Activated naive CD8-positive, alpha-beta T cell (primary cell): Measurements from ENCODE around the gene MDFI.

Source experiments
- H3K27ac Mint-ChIP-seq: one replicate; pipeline ENCODE4 v1.8.0; 2021; ENCODE audit warnings: mixed read lengths
- H3K27me3 Mint-ChIP-seq: one replicate; pipeline ENCODE4 v1.8.0; 2021; ENCODE audit warnings: mixed read lengths
- H3K36me3 Mint-ChIP-seq: one replicate; pipeline ENCODE4 v1.8.0; 2021; ENCODE audit warnings: mixed read lengths
- H3K4me1 Mint-ChIP-seq: one replicate; pipeline ENCODE4 v1.8.0; 2021; ENCODE audit warnings: low read depth, mixed read lengths
- H3K4me3 Mint-ChIP-seq: one replicate; pipeline ENCODE4 v1.8.0; 2021; ENCODE audit warnings: mild to moderate bottlenecking, mixed read lengths
- H3K9me3 Mint-ChIP-seq: one replicate; pipeline ENCODE4 v1.8.0; 2021; ENCODE audit warnings: low read depth, mixed read lengths

MDFI gene

GRCh38 chr6:41635365-41635764 is 2.9 kb upstream of the MDFI start:
- no peak overlapping the region for H3K27ac Mint-ChIP-seq
- peaks cover 16% of the 10 kb centered on the region for H3K4me1 Mint-ChIP-seq
- H3K36me3 Mint-ChIP-seq: no peaks in the 10 kb centered on the region
- no peak overlapping the region for H3K4me3 Mint-ChIP-seq
- H3K9me3 Mint-ChIP-seq: no peaks in the 10 kb centered on the region
- H3K27me3 Mint-ChIP-seq: peaks cover 17% of the 10 kb centered on the region

GRCh38 chr6:41636833-41637193 is 1.5 kb upstream of the MDFI start:
- Mint-ChIP-seq H3K9me3 (no peaks in the 10 kb centered on the region), H3K4me3 (peak overlapping the region; percentile 61), H3K36me3 (no peaks in the 10 kb centered on the region), H3K27me3 (peaks cover 21% of the 10 kb centered on the region), H3K27ac (no peak overlapping the region), H3K4me1 (peaks cover 16% of the 10 kb centered on the region)

GRCh38 chr6:41637194-41638001 is 870 bp upstream of the MDFI start:
- Mint-ChIP-seq H3K27ac (no peak overlapping the region), H3K9me3 (no peaks in the 10 kb centered on the region), H3K4me1 (peaks cover 16% of the 10 kb centered on the region), H3K36me3 (no peaks in the 10 kb centered on the region), H3K27me3 (peaks cover 21% of the 10 kb centered on the region), H3K4me3 (peak overlapping the region; percentile 83)

- no peaks in the 10 kb centered on the region for H3K36me3 Mint-ChIP-seq
- peaks cover 21% of the 10 kb centered on the region for H3K27me3 Mint-ChIP-seq
- H3K9me3 Mint-ChIP-seq: no peaks in the 10 kb centered on the region
- peaks cover 16% of the 10 kb centered on the region for H3K4me1 Mint-ChIP-seq
- H3K27ac Mint-ChIP-seq: no peak overlapping the region
- peak overlapping the region; percentile 73 for H3K4me3 Mint-ChIP-seq
Measured at GRCh38 chr6:41638935-41639808, 904 bp downstream of the MDFI start.

GRCh38 chr6:41639809-41640371 is 1.6 kb downstream of the MDFI start:
- H3K4me3 Mint-ChIP-seq: peak overlapping the region; percentile 73
- peaks cover 16% of the 10 kb centered on the region for H3K4me1 Mint-ChIP-seq
- no peaks in the 10 kb centered on the region for H3K36me3 Mint-ChIP-seq
- peaks cover 21% of the 10 kb centered on the region for H3K27me3 Mint-ChIP-seq
- H3K27ac Mint-ChIP-seq: no peak overlapping the region
- H3K9me3 Mint-ChIP-seq: no peaks in the 10 kb centered on the region

GRCh38 chr6:41640426-41640825 is 2.2 kb downstream of the MDFI start:
- H3K9me3 Mint-ChIP-seq: no peaks in the 10 kb centered on the region
- no peaks in the 10 kb centered on the region for H3K36me3 Mint-ChIP-seq
- H3K4me1 Mint-ChIP-seq: peaks cover 16% of the 10 kb centered on the region
- H3K27ac Mint-ChIP-seq: no peak overlapping the region
- H3K27me3 Mint-ChIP-seq: peaks cover 21% of the 10 kb centered on the region
- H3K4me3 Mint-ChIP-seq: no peak overlapping the region

GRCh38 chr6:41641352-41641925 is 3.2 kb downstream of the MDFI start:
- Mint-ChIP-seq H3K9me3 (no peaks in the 10 kb centered on the region), H3K27me3 (peaks cover 22% of the 10 kb centered on the region), H3K27ac (no peak overlapping the region), H3K4me1 (peaks cover 16% of the 10 kb centered on the region), H3K36me3 (no peaks in the 10 kb centered on the region), H3K4me3 (no peak overlapping the region)

GRCh38 chr6:41642090-41642959 is 4.1 kb downstream of the MDFI start:
- peaks cover 19% of the 10 kb centered on the region for H3K27me3 Mint-ChIP-seq
- no peak overlapping the region for H3K27ac Mint-ChIP-seq
- no peak overlapping the region for H3K4me3 Mint-ChIP-seq
- H3K4me1 Mint-ChIP-seq: peaks cover 13% of the 10 kb centered on the region
- H3K9me3 Mint-ChIP-seq: no peaks in the 10 kb centered on the region
- H3K36me3 Mint-ChIP-seq: no peaks in the 10 kb centered on the region

- H3K27me3 Mint-ChIP-seq: peaks cover 14% of the 10 kb centered on the region
- H3K36me3 Mint-ChIP-seq: no peaks in the 10 kb centered on the region
Measured at GRCh38 chr6:41642960-41643898, 5.0 kb downstream of the MDFI start.

GRCh38 chr6:41643899-41644269 is 5.6 kb downstream of the MDFI start:
- Mint-ChIP-seq H3K36me3 (no peaks in the 10 kb centered on the region), H3K27me3 (peaks cover 14% of the 10 kb centered on the region)

More at GRCh38 chr6:41642960-41643898, 5.0 kb downstream of the MDFI start:
- Mint-ChIP-seq H3K4me1 (peaks cover 8% of the 10 kb centered on the region), H3K27ac (no peak overlapping the region), H3K4me3 (no peak overlapping the region), H3K9me3 (no peaks in the 10 kb centered on the region)

GRCh38 chr6:41644297-41644879 is 6.1 kb downstream of the MDFI start:
- peaks cover 14% of the 10 kb centered on the region for H3K27me3 Mint-ChIP-seq
- no peak overlapping the region for H3K27ac Mint-ChIP-seq
- no peak overlapping the region for H3K4me3 Mint-ChIP-seq
- no peaks in the 10 kb centered on the region for H3K9me3 Mint-ChIP-seq
- no peaks in the 10 kb centered on the region for H3K36me3 Mint-ChIP-seq
- H3K4me1 Mint-ChIP-seq: peaks cover 4% of the 10 kb centered on the region

More at GRCh38 chr6:41643899-41644269, 5.6 kb downstream of the MDFI start:
- no peak overlapping the region for H3K4me3 Mint-ChIP-seq
- no peaks in the 10 kb centered on the region for H3K9me3 Mint-ChIP-seq
- H3K27ac Mint-ChIP-seq: no peak overlapping the region
- H3K4me1 Mint-ChIP-seq: peaks cover 7% of the 10 kb centered on the region

- H3K4me1 Mint-ChIP-seq: no peaks in the 10 kb centered on the region
- H3K27me3 Mint-ChIP-seq: peaks cover 10% of the 10 kb centered on the region
- no peaks in the 10 kb centered on the region for H3K36me3 Mint-ChIP-seq
- no peaks in the 10 kb centered on the region for H3K9me3 Mint-ChIP-seq
- H3K27ac Mint-ChIP-seq: no peak overlapping the region
- no peak overlapping the region for H3K4me3 Mint-ChIP-seq
Measured at GRCh38 chr6:41645007-41645618, 6.8 kb downstream of the MDFI start.
